ENCODE data around the gene SERPINA4. TPM values are rescaled to one million over a fixed set of nuclear protein-coding genes. Genes with fewer than 3 reads are reported as not detected.

SERPINA4 gene
- total and polyA plus RNA-seq, 4 donors, result 0.18 TPM; not detected in 3

DNA sequence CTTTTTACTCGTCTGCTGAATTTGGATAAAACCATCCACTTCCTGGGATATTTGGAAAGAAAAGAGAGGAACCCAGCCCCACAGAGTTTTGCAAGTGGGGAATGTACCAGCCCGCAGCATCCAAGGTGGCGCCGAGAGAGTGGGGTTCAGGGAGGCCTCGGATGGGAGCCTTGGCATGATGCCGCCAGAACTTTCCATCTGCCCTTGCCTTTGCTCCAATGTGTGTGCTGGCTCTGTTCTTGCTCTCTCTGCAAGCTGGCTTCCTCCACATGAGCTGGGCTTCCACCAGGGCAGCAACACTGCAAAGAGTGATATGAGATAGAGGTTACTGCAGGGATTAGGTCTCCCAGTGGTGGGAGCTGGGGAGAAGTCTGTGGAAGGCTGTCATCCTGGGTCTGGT lies 45.4 kb upstream of the SERPINA4 start:
- H3K27ac ChIP-seq (ENCODE audit: low read depth in 1 of 2, low read length in 1 of 2), result no peak overlapping the region
- H3K36me3 ChIP-seq (ENCODE audit: control insufficient read depth in 4 of 4, insufficient read depth in 4 of 4, low read length in 4 of 4), result no peaks in the 10 kb centered on the region
- no peak for ATAC-seq (ENCODE audit: insufficient read depth, low FRiP score)
- H3K9me3 ChIP-seq (ENCODE audit: control insufficient read depth in 4 of 4, insufficient read depth in 3 of 4, low read length in 3 of 4), result no peaks in the 10 kb centered on the region
- peaks cover 0 to 3% (median 0%) of the 10 kb centered on the region in 3 donors for H3K27me3 ChIP-seq (ENCODE audit: control insufficient read depth in 3 of 3, insufficient read depth in 3 of 3, low read length in 2 of 3)
- H3K4me3 ChIP-seq, result no peak overlapping the region
- WGBS, 2 donors, result 88 to 94% methylated on average over 6 of the region's 6 CpGs
- DNase-seq, result no peak
- no peak overlapping the region for H3K9ac ChIP-seq (ENCODE audit: insufficient read depth in 1 of 2, low read length in 2 of 2)
- TF ChIP-seq, protein P1, sequence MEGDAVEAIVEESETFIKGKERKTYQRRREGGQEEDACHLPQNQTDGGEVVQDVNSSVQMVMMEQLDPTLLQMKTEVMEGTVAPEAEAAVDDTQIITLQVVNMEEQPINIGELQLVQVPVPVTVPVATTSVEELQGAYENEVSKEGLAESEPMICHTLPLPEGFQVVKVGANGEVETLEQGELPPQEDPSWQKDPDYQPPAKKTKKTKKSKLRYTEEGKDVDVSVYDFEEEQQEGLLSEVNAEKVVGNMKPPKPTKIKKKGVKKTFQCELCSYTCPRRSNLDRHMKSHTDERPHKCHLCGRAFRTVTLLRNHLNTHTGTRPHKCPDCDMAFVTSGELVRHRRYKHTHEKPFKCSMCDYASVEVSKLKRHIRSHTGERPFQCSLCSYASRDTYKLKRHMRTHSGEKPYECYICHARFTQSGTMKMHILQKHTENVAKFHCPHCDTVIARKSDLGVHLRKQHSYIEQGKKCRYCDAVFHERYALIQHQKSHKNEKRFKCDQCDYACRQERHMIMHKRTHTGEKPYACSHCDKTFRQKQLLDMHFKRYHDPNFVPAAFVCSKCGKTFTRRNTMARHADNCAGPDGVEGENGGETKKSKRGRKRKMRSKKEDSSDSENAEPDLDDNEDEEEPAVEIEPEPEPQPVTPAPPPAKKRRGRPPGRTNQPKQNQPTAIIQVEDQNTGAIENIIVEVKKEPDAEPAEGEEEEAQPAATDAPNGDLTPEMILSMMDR (IDR thresholded peaks at IDR 0.05; ENCODE audit: control extremely low read depth, extremely low read depth), result no peak
- H3K4me1 ChIP-seq (ENCODE audit: control insufficient read depth in 5 of 5, insufficient read depth in 5 of 5, low read length in 5 of 5), result no peaks in the 10 kb centered on the region

DNA sequence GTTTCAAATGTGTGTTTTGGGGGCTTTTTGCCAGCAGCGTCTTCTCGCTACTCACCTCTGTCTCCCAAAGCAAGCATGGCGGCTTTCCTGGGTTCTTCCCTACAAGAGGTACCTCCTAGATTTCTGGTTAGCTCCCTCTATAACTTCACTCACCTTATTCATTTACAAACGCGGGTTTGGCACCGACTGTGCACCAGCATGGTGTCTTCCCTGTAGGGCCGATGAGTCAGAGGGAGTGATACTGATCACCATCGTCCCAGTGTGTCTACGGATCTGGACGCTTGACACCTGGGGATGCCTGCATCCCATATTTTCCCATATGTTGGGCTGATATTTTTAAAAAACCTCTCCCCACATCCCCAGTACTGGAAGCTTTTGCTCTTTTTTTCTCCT lies 44.0 kb upstream of the SERPINA4 start:
- Histone ChIP-seq H3K9ac (ENCODE audit: insufficient read depth in 1 of 2, low read length in 2 of 2) (no peak overlapping the region), H3K27me3 (ENCODE audit: control insufficient read depth in 3 of 3, insufficient read depth in 3 of 3, low read length in 2 of 3) (peaks cover 0 to 3% (median 0%) of the 10 kb centered on the region in 3 donors), H3K9me3 (ENCODE audit: control insufficient read depth in 4 of 4, insufficient read depth in 3 of 4, low read length in 3 of 4) (no peaks in the 10 kb centered on the region), H3K27ac (ENCODE audit: low read depth in 1 of 2, low read length in 1 of 2) (no peak overlapping the region), H3K36me3 (ENCODE audit: control insufficient read depth in 4 of 4, insufficient read depth in 4 of 4, low read length in 4 of 4) (no peaks in the 10 kb centered on the region), H3K4me1 (ENCODE audit: control insufficient read depth in 5 of 5, insufficient read depth in 5 of 5, low read length in 5 of 5) (no peaks in the 10 kb centered on the region), H3K4me3 (no peak overlapping the region)
- no peak for DNase-seq
- no peak for ATAC-seq (ENCODE audit: insufficient read depth, low FRiP score)
- TF ChIP-seq, protein P1 (IDR thresholded peaks at IDR 0.05; ENCODE audit: control extremely low read depth, extremely low read depth), result no peak
- WGBS, 2 donors, result 71 to 75% methylated on average over 10 of the region's 10 CpGs

DNA sequence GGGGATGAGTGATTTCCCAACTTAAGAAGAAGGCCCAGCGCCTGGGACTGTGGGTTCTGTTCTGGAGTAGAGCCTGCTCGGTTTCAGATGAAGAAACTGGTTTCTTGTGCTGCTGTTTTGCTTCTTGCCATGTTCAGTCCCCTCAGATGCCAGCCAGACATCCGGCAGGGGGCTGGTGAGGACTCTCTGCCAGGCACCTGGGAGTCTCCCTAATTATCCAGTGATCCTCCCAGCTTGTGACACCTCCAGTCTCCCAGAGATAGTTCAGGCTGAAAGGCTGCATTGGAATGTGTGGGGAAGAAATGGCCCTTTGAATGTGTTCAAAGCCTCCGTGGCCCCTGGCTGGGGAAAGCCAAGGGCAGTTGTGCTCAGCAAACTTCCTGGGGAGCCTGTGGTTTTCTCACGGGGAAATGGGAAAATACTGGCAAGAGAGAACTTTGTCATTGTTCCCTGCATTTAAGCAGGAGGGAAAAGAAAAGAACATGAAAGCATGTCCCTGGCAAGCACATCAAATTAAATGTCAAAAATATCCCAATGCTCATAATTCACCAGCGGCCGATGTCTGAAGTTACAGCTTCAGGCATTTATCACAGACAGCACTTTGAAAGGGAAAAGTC lies 43.5 kb upstream of the SERPINA4 start:
- no peaks in the 10 kb centered on the region for H3K4me1 ChIP-seq (ENCODE audit: control insufficient read depth in 5 of 5, insufficient read depth in 5 of 5, low read length in 5 of 5)
- no peak for ATAC-seq (ENCODE audit: insufficient read depth, low FRiP score)
- TF ChIP-seq, protein P1 (IDR thresholded peaks at IDR 0.05; ENCODE audit: control extremely low read depth, extremely low read depth), result no peak
- DNase-seq, result peak in 1 of 3 donors; percentile 32
- H3K4me3 ChIP-seq, result no peak overlapping the region
- peaks cover 0 to 3% (median 0%) of the 10 kb centered on the region in 3 donors for H3K27me3 ChIP-seq (ENCODE audit: control insufficient read depth in 3 of 3, insufficient read depth in 3 of 3, low read length in 2 of 3)
- H3K36me3 ChIP-seq (ENCODE audit: control insufficient read depth in 4 of 4, insufficient read depth in 4 of 4, low read length in 4 of 4), result no peaks in the 10 kb centered on the region
- H3K9me3 ChIP-seq (ENCODE audit: control insufficient read depth in 4 of 4, insufficient read depth in 3 of 4, low read length in 3 of 4), result no peaks in the 10 kb centered on the region
- no peak overlapping the region for H3K27ac ChIP-seq (ENCODE audit: low read depth in 1 of 2, low read length in 1 of 2)
- H3K9ac ChIP-seq (ENCODE audit: insufficient read depth in 1 of 2, low read length in 2 of 2), result no peak overlapping the region
- 49 to 50% methylated on average over 7 of the region's 7 CpGs for WGBS, 2 donors

Measured in lung (tissue), 12 donors.